Stimulated activated naive CD8-positive, alpha-beta T cell treated with anti-CD3 and anti-CD28 coated beads, Interleukin-15, amount 100 ng/mL, for 72 hours (primary cell): ENCODE results near the gene ABCC9.
"Not testable (repeated sequence)": the region's sequence is repeated elsewhere in the genome, so short reads cannot be mapped to it uniquely, and the experiment has no call there.

Source experiments
- ATAC-seq: fragments of 150-1000 bp; cut with Tn5 transposase; 2 replicates; pipeline ENCODE4 v1.10.0; 2021; ENCODE audit warnings: mild to moderate bottlenecking, moderate library complexity
- DNase-seq, 2 donors: peaks; one replicate each; pipeline ENCODE4 v3.0.0; 2021 to 2022
- H3K27ac Mint-ChIP-seq, 2 donors: one replicate each; pipeline ENCODE4 v1.8.0; 2022; ENCODE audit warnings: mild to moderate bottlenecking in 2 of 2, mixed read lengths in 2 of 2, moderate library complexity in 2 of 2
- H3K27me3 Mint-ChIP-seq: one replicate; pipeline ENCODE4 v1.8.0; 2022; ENCODE audit warnings: mixed read lengths
- H3K4me1 Mint-ChIP-seq: one replicate; pipeline ENCODE4 v1.8.0; 2022; ENCODE audit warnings: mild to moderate bottlenecking, mixed read lengths
- H3K4me3 Mint-ChIP-seq, 2 donors: one replicate each; pipeline ENCODE4 v1.8.0; 2022; ENCODE audit warnings: mild to moderate bottlenecking in 2 of 2, mixed read lengths in 2 of 2, moderate library complexity in 1 of 2
- H3K9me3 Mint-ChIP-seq, 2 donors: one replicate each; pipeline ENCODE4 v1.8.0; 2022; ENCODE audit warnings: mixed read lengths in 2 of 2

The ABCC9 gene

GRCh38 chr12:21907948-21908837 is 33.0 kb downstream of the ABCC9 start:
- Mint-ChIP-seq H3K4me3 (no peak overlapping the region), H3K4me1 (no peaks in the 10 kb centered on the region), H3K27me3 (no peaks in the 10 kb centered on the region), H3K27ac (no peak overlapping the region), H3K9me3 (no peaks in the 10 kb centered on the region)
- DNase-seq = no peak
- ATAC-seq = no peak

DNA sequence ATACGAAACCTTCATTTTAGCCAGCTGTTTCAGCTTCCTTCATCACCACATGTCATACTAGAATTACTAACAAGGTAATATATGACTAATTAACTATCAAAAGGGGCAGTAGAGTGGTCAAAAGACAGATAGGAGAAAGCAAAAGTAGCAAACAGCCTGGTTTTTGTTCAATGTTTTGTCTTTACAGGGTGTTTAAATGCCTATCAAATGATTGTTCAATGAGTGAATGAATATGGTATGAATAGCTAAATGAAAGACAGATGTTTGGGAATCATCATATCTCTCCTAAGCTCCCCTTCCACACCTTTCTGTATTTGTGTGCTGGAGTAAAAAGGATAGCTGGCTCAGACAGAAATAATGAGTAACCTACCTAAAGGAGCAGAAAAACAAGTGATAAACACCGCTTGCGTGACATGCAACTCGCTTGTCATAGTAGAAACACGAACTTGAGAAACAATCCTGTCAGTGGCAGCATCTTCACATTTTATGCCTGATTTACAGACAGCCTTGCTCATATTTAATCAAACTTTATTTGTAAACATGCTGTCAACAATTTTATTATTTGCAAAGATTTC is 34.2 kb downstream of the ABCC9 start:
- Mint-ChIP-seq H3K27me3 (no peaks in the 10 kb centered on the region), H3K4me3 (no peak overlapping the region), H3K4me1 (no peaks in the 10 kb centered on the region), H3K9me3 (peaks cover 0 to 3% of the 10 kb centered on the region in 2 donors), H3K27ac (no peak overlapping the region)
- ATAC-seq = no peak
- DNase-seq = no peak

DNA sequence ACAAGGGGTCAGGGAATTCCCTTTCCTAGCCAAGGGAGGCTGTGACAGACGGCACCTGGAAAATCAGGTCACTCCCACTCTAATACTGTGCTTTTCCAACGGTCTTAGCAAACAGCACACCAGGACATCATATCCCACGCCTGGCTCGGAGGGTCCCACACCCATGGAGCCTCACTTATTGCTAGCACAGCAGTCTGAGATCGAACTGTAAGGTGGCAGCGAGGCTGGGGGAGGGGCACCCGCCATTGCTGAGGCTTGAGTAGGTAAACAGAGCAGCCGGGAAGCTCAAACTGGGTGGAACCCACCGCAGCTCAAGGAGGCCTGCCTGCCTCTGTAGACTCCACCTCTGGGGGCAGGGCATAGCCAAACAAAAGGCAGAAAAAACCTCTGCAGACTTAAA is 41.7 kb downstream of the ABCC9 start:
- H3K27me3 Mint-ChIP-seq, H3K4me3 Mint-ChIP-seq, H3K4me1 Mint-ChIP-seq, DNase-seq, H3K27ac Mint-ChIP-seq, ATAC-seq: not testable (repeated sequence)
- H3K9me3 Mint-ChIP-seq = peaks cover 0 to 19% of the 10 kb centered on the region in 2 donors

DNA sequence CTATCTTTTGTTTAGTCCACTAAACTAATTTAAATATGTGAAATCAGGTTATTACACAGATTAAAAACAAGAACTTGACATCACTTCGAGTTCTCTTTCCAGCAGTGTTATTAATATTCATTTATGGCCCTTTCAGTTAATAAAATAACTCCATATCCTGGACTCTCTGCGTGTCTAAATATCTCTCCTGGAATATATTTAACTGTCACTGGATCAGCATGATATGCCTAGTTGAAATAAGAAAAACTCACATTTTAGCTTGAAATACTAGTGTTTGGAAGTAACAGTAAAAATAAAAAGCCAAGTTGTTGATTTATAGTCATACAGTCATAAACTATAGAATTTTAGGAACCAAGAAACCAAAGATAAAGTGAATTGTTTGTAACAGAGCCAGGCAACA is 45.6 kb downstream of the ABCC9 start:
- ATAC-seq = no peak
- peaks cover 6% of the 10 kb centered on the region for H3K27me3 Mint-ChIP-seq
- no peak overlapping the region for H3K27ac Mint-ChIP-seq
- DNase-seq = no peak
- no peaks in the 10 kb centered on the region for H3K4me1 Mint-ChIP-seq
- peaks cover 0 to 7% of the 10 kb centered on the region in 2 donors for H3K9me3 Mint-ChIP-seq
- H3K4me3 Mint-ChIP-seq = no peak overlapping the region

GRCh38 chr12:21894792-21895595 is 46.2 kb downstream of the ABCC9 start:
- Mint-ChIP-seq H3K27ac (no peak overlapping the region), H3K9me3 (peaks cover 0 to 7% of the 10 kb centered on the region in 2 donors), H3K4me3 (no peak overlapping the region), H3K4me1 (no peaks in the 10 kb centered on the region), H3K27me3 (no peaks in the 10 kb centered on the region)
- DNase-seq (no peak), ATAC-seq (no peak)

- Mint-ChIP-seq H3K27me3 (no peaks in the 10 kb centered on the region), H3K4me3 (no peak overlapping the region), H3K4me1 (no peaks in the 10 kb centered on the region), H3K9me3 (peaks cover 0 to 7% of the 10 kb centered on the region in 2 donors), H3K27ac (no peak overlapping the region)
- ATAC-seq (no peak), DNase-seq (no peak)
Measured at GRCh38 chr12:21893924-21894323, 47.3 kb downstream of the ABCC9 start.

DNA sequence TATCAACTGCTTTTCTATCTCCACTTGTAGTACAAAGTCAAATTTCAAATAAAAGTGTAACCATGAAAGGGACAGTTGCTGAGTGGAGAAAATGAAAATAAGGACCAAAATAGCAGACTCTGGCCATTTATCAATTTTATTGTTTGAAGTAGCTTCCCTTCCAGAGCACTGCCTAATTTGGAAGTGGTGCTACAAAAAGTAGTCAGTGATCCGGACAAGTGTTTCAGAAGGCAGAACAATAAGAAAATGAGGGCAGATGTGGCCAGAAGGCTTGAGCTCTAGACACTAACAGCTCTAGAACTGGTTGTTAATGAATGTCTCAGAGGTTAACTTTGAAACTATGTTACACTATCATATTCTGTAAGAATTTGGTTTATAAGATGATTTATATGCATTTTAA is 48.9 kb downstream of the ABCC9 start:
- Mint-ChIP-seq H3K4me1 (no peaks in the 10 kb centered on the region), H3K27me3 (no peaks in the 10 kb centered on the region), H3K4me3 (no peak overlapping the region), H3K27ac (no peak overlapping the region), H3K9me3 (peaks cover 0 to 7% of the 10 kb centered on the region in 2 donors)
- ATAC-seq = no peak
- DNase-seq = no peak

- DNase-seq = no peak
- peaks cover 0 to 6% of the 10 kb centered on the region in 2 donors for H3K9me3 Mint-ChIP-seq
- H3K27ac Mint-ChIP-seq = no peak overlapping the region
- no peaks in the 10 kb centered on the region for H3K27me3 Mint-ChIP-seq
- no peak overlapping the region for H3K4me3 Mint-ChIP-seq
- no peak for ATAC-seq
- H3K4me1 Mint-ChIP-seq = no peaks in the 10 kb centered on the region
Measured at GRCh38 chr12:21891751-21892217, 49.4 kb downstream of the ABCC9 start.

- ATAC-seq = no peak
- Mint-ChIP-seq H3K27ac (no peak overlapping the region), H3K9me3 (no peaks in the 10 kb centered on the region), H3K4me1 (no peaks in the 10 kb centered on the region), H3K4me3 (no peak overlapping the region), H3K27me3 (no peaks in the 10 kb centered on the region)
- DNase-seq = no peak
Measured at GRCh38 chr12:21888276-21888863, 52.9 kb downstream of the ABCC9 start.

DNA sequence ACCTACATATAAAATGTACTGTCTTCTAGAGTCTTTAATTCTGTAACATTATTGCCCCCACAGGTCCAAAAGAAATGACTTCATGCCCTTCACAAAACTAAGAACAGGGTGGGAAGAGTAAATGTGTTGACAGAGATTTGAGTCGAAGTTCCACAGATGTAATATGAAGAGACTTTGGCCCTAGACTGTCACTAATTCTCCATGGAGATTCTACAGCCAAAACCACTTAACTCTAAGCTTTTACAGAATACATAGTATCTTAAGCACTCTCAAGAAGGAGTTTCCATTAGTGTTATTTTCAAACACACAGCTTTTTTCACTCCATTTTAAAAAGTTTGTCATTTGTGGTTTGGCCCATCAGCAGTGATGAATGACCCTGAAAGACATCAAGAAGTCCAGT is 56.3 kb downstream of the ABCC9 start:
- Mint-ChIP-seq H3K27ac (no peak overlapping the region), H3K9me3 (no peaks in the 10 kb centered on the region), H3K4me1 (no peaks in the 10 kb centered on the region), H3K27me3 (no peaks in the 10 kb centered on the region), H3K4me3 (no peak overlapping the region)
- ATAC-seq (no peak), DNase-seq (no peak)

GRCh38 chr12:21882635-21883034 is 58.6 kb downstream of the ABCC9 start:
- Mint-ChIP-seq H3K4me1 (no peaks in the 10 kb centered on the region), H3K27me3 (peaks cover 11% of the 10 kb centered on the region), H3K27ac (no peak overlapping the region), H3K4me3 (no peak overlapping the region), H3K9me3 (no peaks in the 10 kb centered on the region)
- ATAC-seq (no peak), DNase-seq (no peak)

GRCh38 chr12:21881965-21882364 is 59.3 kb downstream of the ABCC9 start:
- Mint-ChIP-seq H3K9me3 (no peaks in the 10 kb centered on the region), H3K4me1 (no peaks in the 10 kb centered on the region)

DNA sequence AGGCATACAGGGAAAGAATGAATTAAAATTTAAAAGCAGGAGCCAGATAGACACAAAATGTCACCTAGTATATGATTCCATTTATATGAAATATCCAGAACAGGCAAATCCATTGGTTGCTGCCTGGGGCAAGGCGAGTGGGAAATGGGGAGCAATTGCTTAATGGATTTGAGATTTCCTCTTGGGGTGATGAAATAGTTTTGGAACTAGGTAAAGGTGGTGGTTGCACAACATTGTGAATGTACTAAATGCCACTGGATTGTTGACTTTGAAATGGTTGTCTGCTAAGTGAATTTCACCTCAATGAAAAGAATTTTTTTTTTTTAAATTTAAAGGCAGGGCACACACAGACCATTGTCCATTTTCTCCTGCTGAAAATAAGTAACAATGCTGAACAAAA is 61.9 kb downstream of the ABCC9 start:
- peaks cover 11% of the 10 kb centered on the region for H3K27me3 Mint-ChIP-seq
- H3K9me3 Mint-ChIP-seq = no peaks in the 10 kb centered on the region
- H3K27ac Mint-ChIP-seq = no peak overlapping the region
- H3K4me1 Mint-ChIP-seq = no peaks in the 10 kb centered on the region
- ATAC-seq = no peak
- H3K4me3 Mint-ChIP-seq = no peak overlapping the region
- DNase-seq = no peak

More at GRCh38 chr12:21881965-21882364, 59.3 kb downstream of the ABCC9 start:
- Mint-ChIP-seq H3K27me3 (peaks cover 11% of the 10 kb centered on the region), H3K27ac (no peak overlapping the region), H3K4me3 (no peak overlapping the region)
- no peak for ATAC-seq
- DNase-seq = no peak

DNA sequence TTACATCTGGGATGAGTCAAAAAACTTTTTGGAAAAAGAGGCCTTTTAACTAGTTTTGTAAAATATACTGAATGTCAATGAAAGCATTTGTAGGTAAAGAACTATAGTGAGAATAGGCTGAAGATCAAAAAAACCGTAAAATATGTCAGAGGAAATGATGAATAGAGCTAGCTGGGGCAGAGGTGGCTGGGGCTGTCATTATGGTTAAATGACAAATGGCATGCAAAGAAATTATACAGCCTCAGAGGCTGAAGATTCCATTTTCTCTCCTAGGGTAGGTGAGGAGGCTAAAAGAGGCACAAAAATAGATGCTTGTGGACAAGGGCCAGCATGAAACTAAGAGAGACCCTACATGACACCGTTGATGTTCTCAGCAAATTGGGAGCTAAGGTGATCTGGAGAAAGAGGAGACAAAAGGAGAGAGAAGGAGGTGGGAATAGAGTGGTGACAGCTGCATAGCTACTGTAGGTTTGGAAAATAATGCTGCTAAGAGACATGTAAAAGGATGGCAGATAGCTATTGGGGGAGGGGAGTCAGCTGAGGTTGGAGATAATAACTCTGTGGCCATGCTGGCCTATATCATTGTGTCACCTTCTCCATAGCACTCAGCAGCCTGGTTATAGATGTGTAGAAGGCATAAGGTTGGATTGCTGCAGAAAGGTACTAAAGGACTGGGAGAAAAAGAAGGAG is 63.8 kb downstream of the ABCC9 start:
- no peak for DNase-seq
- H3K9me3 Mint-ChIP-seq = peaks cover 0 to 6% of the 10 kb centered on the region in 2 donors
- no peak overlapping the region for H3K27ac Mint-ChIP-seq
- peaks cover 11% of the 10 kb centered on the region for H3K27me3 Mint-ChIP-seq
- no peak overlapping the region for H3K4me3 Mint-ChIP-seq
- ATAC-seq = no peak
- no peaks in the 10 kb centered on the region for H3K4me1 Mint-ChIP-seq

GRCh38 chr12:21865846-21866245 is 75.4 kb downstream of the ABCC9 start:
- Mint-ChIP-seq H3K27me3 (no peaks in the 10 kb centered on the region), H3K9me3 (no peaks in the 10 kb centered on the region), H3K4me1 (no peaks in the 10 kb centered on the region), H3K4me3 (no peak overlapping the region), H3K27ac (peak overlapping the region in 1 of 2 donors; percentile 96)
- DNase-seq = no peak
- no peak for ATAC-seq
